Mucosa of descending colon (tissue), 3 donors: ENCODE data around the gene ATG16L1. TPM values are rescaled to one million over a fixed set of nuclear protein-coding genes. Genes with fewer than 3 reads are reported as not detected.

ENCODE experiments used
- ATAC-seq: fragments of 200-7000 bp; cut with Tn5 transposase; one replicate; pipeline ENCODE4 v1.9.1; 2020; ENCODE audit warnings: mild to moderate bottlenecking, moderate library complexity
- DNase-seq, 3 donors: peaks; one replicate each; pipeline ENCODE4 v3.0.0-alpha.2; 2020
- H3K36me3 ChIP-seq: fragments of 200-600 bp; one replicate; pipeline ENCODE4 v1.8.0; 2021; ENCODE audit warnings: low read depth, mild to moderate bottlenecking
- H3K4me1 ChIP-seq: fragments of 200-600 bp; one replicate; pipeline ENCODE4 v1.8.0; 2021; ENCODE audit warnings: low read depth, mild to moderate bottlenecking
- H3K4me3 ChIP-seq: fragments of 200-600 bp; one replicate; pipeline ENCODE4 v1.8.0; 2021; ENCODE audit warnings: mild to moderate bottlenecking
- H3K9me3 ChIP-seq: fragments of 200-600 bp; one replicate; pipeline ENCODE4 v1.8.0; 2021; ENCODE audit warnings: mild to moderate bottlenecking
- CTCF ChIP-seq: fragments of 200-600 bp; IDR thresholded peaks from one replicate; pipeline ENCODE4 v1.8.0; 2022; ENCODE audit warnings: antibody characterized with exemption, mild to moderate bottlenecking
- intact Hi-C, 2 donors: fragments of 100-400 bp; cut with DNase I in 1 of 2; cut with micrococcal nuclease in 1 of 2; formaldehyde crosslinking; loops; one replicate each; pipeline versions ENCODE4 v1.11.0 to v1.11.1; 2022; cut with DNase I, micrococcal nuclease
- total RNA-seq, 3 donors: library from RNA; stranded (reverse); fragmentation: NEBNext Ultra II Directional in 2 of 3; extraction: Animal tissue kit (Norgen Biotek cat#: 25700) in 2 of 3; gene quantifications; one replicate each; pipeline versions ENCODE4 v1.2.1 to v1.2.4, GENCODE V29; 2021 to 2023
- donor health status: DM: no; HTN: no; CAD: no; lungs with moderate emphysema.
- donor health status: DM: no; HTN: no; CAD: no.
- donor health status: DM: no; HTN: yes; CAD: no.

ATG16L1 gene
- total RNA-seq, 3 donors from 2014 or later, result 29.5 to 42.9 (median 36.0) TPM

- intact Hi-C loops, result no loop called here
- no peak overlapping the region for H3K4me3 ChIP-seq
- ATAC-seq (no peak), DNase-seq (no peak)
- TF ChIP-seq CTCF, result no peak
- peaks cover 5% of the 10 kb centered on the region for H3K4me1 ChIP-seq
- H3K36me3 ChIP-seq, result peaks cover 19% of the 10 kb centered on the region
- no peaks in the 10 kb centered on the region for H3K9me3 ChIP-seq
Measured at GRCh38 chr2:233281992-233282603, 30.6 kb downstream of the ATG16L1 start.

- Histone ChIP-seq H3K4me3 (no peak overlapping the region), H3K36me3 (peaks cover 29% of the 10 kb centered on the region), H3K9me3 (no peaks in the 10 kb centered on the region), H3K4me1 (no peaks in the 10 kb centered on the region)
- no peak for TF ChIP-seq CTCF
- DNase-seq (no peak), ATAC-seq (no peak)
- intact Hi-C loops, result no loop called here
Measured at GRCh38 chr2:233285921-233286320, 34.4 kb downstream of the ATG16L1 start.

- Histone ChIP-seq H3K36me3 (peaks cover 31% of the 10 kb centered on the region), H3K4me1 (no peaks in the 10 kb centered on the region), H3K4me3 (no peak overlapping the region), H3K9me3 (no peaks in the 10 kb centered on the region)
- intact Hi-C loops, result no loop called here
- TF ChIP-seq CTCF, result no peak
- DNase-seq (no peak), ATAC-seq (no peak)
Measured at GRCh38 chr2:233287871-233288270, 36.4 kb downstream of the ATG16L1 start.

GRCh38 chr2:233288663-233289062, 37.2 kb downstream of the ATG16L1 start:
- Histone ChIP-seq H3K36me3 (peaks cover 28% of the 10 kb centered on the region), H3K4me3 (no peak overlapping the region), H3K4me1 (no peaks in the 10 kb centered on the region), H3K9me3 (no peaks in the 10 kb centered on the region)
- no peak for DNase-seq
- no peak for ATAC-seq
- intact Hi-C loops, result no loop called here
- TF ChIP-seq CTCF, result no peak

- Histone ChIP-seq H3K36me3 (peaks cover 28% of the 10 kb centered on the region), H3K9me3 (no peaks in the 10 kb centered on the region), H3K4me3 (no peak overlapping the region), H3K4me1 (no peaks in the 10 kb centered on the region)
- no peak for TF ChIP-seq CTCF
- DNase-seq (no peak), ATAC-seq (no peak)
- intact Hi-C loops, result no loop called here
Measured at GRCh38 chr2:233289648-233290047, 38.2 kb downstream of the ATG16L1 start.
